GM10266 (cell line): Measurements from ENCODE around the gene TMEM132D.

Experiments used
- DNase-seq: peaks from one replicate; pipeline ENCODE4 v3.0.0; 2012; ENCODE audit errors: extremely low spot score
- TF ChIP-seq, protein P1 (sequence below): IDR thresholded peaks from 2 replicates; pipeline ENCODE4 v1.5.1; 2012; ENCODE audit warnings: mild to moderate bottlenecking, low read depth; ENCODE audit not compliant: control insufficient read depth, insufficient read depth; ENCODE audit errors: missing control alignments

Gene TMEM132D

DNA sequence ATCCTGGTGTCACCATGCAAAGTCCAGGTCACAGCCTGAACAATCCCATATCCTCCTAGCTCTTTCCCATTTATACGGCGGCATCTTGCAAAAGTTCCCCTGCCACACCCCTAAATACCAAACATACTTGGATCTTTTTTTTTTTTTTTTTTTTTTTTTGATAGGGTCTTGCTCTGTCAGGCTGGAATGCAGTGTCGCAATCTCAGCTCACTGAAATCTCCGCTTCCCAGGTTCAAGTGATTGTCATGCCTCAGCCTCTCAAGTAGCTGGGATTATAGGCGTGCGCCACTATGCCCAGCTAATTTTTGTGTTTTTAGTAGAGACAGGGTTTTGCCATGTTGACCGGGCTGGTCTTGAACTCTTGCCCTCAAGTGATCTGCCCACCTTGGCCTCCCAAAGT, 599.3 kb downstream of the TMEM132D start:
- DNase-seq: no peak
- TF ChIP-seq, protein P1, sequence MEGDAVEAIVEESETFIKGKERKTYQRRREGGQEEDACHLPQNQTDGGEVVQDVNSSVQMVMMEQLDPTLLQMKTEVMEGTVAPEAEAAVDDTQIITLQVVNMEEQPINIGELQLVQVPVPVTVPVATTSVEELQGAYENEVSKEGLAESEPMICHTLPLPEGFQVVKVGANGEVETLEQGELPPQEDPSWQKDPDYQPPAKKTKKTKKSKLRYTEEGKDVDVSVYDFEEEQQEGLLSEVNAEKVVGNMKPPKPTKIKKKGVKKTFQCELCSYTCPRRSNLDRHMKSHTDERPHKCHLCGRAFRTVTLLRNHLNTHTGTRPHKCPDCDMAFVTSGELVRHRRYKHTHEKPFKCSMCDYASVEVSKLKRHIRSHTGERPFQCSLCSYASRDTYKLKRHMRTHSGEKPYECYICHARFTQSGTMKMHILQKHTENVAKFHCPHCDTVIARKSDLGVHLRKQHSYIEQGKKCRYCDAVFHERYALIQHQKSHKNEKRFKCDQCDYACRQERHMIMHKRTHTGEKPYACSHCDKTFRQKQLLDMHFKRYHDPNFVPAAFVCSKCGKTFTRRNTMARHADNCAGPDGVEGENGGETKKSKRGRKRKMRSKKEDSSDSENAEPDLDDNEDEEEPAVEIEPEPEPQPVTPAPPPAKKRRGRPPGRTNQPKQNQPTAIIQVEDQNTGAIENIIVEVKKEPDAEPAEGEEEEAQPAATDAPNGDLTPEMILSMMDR: no peak

- TF ChIP-seq, protein P1: no peak
- DNase-seq: no peak
Measured at GRCh38 chr12:129300011-129300410, 603.8 kb downstream of the TMEM132D start.

GRCh38 chr12:129298921-129299320, 604.9 kb downstream of the TMEM132D start:
- no peak for DNase-seq
- TF ChIP-seq, protein P1: no peak

DNA sequence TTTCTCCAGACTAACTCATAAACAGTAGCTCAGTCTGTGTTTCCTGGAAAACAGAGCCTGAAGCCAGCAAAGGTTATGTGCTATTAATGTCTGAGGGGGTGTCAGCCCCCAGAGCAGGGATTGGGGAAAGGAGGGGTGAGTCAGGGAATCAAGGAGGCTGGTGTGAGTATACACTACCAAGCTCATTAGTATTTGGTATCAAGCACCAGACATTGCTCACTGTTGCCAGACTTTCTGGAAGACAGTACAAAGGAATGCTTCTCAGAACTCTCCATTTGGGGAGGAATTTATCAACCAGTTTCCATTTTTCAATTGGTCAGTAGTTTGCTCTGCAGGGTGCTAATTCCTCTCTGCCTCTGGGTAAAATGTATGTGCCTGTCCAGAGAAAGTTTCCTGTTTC, 607.2 kb downstream of the TMEM132D start:
- no peak for DNase-seq
- TF ChIP-seq, protein P1: no peak

GRCh38 chr12:129294868-129295267, 609.0 kb downstream of the TMEM132D start:
- TF ChIP-seq, protein P1: no peak
- no peak for DNase-seq

GRCh38 chr12:129279771-129280170, 624.1 kb downstream of the TMEM132D start:
- DNase-seq: no peak
- TF ChIP-seq, protein P1: no peak

DNA sequence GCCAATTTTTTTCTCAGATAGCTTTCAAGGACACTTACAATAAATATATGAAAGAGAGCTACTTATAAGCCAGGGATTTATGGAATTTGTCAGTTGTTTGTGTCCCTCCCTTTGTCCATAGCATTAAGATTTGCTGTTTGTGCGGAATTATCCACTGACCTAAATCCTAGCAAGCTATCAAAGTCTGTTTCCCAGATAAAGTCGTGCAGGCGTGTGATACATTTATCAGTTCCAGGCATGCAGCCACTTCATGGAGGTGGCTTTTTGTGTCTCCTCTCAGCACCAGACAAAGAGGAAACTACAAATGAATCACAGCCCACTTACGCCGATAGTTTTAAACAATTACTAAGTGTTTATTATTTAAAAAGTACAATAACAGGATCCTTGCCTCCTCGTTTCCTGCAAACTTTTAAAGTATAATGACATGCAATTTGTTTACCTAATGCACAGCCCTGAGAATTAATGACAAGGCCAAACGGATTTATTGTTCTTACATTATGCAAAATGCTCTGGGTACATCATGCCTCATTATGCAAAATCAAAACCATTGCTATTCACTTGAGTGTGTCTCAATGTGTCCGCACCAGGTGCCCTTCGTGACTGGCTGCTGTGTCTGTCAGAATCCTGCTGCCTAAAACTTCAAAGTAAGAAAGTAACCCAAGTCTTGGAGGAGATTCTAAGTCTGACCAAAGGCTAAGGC, 627.3 kb downstream of the TMEM132D start:
- no peak for DNase-seq
- TF ChIP-seq, protein P1: no peak
